Gastrocnemius medialis (tissue), 4 donors: ENCODE measurements around the gene SLC2A3.
"Not testable (repeated sequence)": the region's sequence is repeated elsewhere in the genome, so short reads cannot be mapped to it uniquely, and the experiment has no call there.

Experiments used
- POLR2A ChIP-seq, 2 donors: fragments of 450-650 bp; IDR thresholded peaks; one replicate each; pipeline ENCODE4 v1.6.1; 2017; ENCODE audit warnings: antibody characterized with exemption in 2 of 2, mild to moderate bottlenecking in 2 of 2, moderate library complexity in 2 of 2
- TF ChIP-seq, protein P1 (sequence below), 5 experiments: fragments of 450-650 bp in 3 of 5; fragments of 200-600 bp in 2 of 5; sonication (generic) in 2 of 5; IDR thresholded peaks in 4 of 5; conservative IDR thresholded peaks in 1 of 5; 1 replicate in 4 of 5; 2 replicates in 1 of 5; pipeline ENCODE4 v1.5.1; 2016 to 2019; ENCODE audit warnings: antibody characterized with exemption in 5 of 5, mild to moderate bottlenecking in 3 of 5, moderate library complexity in 3 of 5

DNA sequence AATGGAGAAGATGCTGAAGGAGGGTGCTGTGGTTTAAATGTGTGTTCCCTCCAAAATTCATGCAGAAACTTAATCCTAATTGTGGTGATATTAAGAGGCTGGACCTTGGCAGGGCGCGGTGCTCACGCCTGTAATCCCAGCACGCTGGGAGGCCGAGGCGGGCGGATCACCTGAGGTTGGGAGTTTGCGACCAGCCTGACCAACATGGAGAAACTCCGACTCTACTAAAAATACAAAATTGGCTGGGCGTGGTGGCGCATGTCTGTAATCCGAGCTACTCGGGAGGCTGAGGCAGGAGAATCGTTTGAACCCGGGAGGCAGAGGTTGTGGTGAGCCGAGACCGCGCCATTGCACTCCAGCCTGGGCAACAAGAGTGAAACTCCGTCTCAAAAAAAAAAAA lies 18.9 kb upstream of the SLC2A3 start:
- TF ChIP-seq, protein P1, sequence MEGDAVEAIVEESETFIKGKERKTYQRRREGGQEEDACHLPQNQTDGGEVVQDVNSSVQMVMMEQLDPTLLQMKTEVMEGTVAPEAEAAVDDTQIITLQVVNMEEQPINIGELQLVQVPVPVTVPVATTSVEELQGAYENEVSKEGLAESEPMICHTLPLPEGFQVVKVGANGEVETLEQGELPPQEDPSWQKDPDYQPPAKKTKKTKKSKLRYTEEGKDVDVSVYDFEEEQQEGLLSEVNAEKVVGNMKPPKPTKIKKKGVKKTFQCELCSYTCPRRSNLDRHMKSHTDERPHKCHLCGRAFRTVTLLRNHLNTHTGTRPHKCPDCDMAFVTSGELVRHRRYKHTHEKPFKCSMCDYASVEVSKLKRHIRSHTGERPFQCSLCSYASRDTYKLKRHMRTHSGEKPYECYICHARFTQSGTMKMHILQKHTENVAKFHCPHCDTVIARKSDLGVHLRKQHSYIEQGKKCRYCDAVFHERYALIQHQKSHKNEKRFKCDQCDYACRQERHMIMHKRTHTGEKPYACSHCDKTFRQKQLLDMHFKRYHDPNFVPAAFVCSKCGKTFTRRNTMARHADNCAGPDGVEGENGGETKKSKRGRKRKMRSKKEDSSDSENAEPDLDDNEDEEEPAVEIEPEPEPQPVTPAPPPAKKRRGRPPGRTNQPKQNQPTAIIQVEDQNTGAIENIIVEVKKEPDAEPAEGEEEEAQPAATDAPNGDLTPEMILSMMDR (IDR thresholded peaks at IDR 0.05 in 4 of 5, conservative IDR thresholded peaks at IDR 0.05 in 1 of 5), result not testable (repeated sequence)
- not testable (repeated sequence) for TF ChIP-seq POLR2A (IDR thresholded peaks at IDR 0.05)
